Measurements from ENCODE around the gene ADAMTS3. TPM values are rescaled to one million over a fixed set of nuclear protein-coding genes. Genes with fewer than 3 reads are reported as not detected.

ADAMTS3 gene
- total RNA-seq, 1 donor from 2014 or later, result 0.10 TPM

GRCh38 chr4:72566464-72566972 is 2.5 kb downstream of the ADAMTS3 start:
- Mint-ChIP-seq H3K36me3 (ENCODE audit: unreplicated experiment) (no peaks in the 10 kb centered on the region), H3K27ac (ENCODE audit: unreplicated experiment) (no peak overlapping the region), H3K4me1 (ENCODE audit: low read depth, unreplicated experiment) (no peaks in the 10 kb centered on the region), H3K9me3 (ENCODE audit: unreplicated experiment) (no peaks in the 10 kb centered on the region), H3K27me3 (ENCODE audit: unreplicated experiment) (no peaks in the 10 kb centered on the region), H3K4me3 (ENCODE audit: unreplicated experiment) (no peak overlapping the region)
- no peak for TF ChIP-seq CTCF (IDR thresholded peaks at IDR 0.05; ENCODE audit: partially characterized antibody, unreplicated experiment)
- no peak for DNase-seq

GRCh38 chr4:72564789-72565188 is 4.2 kb downstream of the ADAMTS3 start:
- Mint-ChIP-seq H3K27ac (ENCODE audit: unreplicated experiment) (no peak overlapping the region), H3K36me3 (ENCODE audit: unreplicated experiment) (no peaks in the 10 kb centered on the region), H3K4me1 (ENCODE audit: low read depth, unreplicated experiment) (no peaks in the 10 kb centered on the region), H3K9me3 (ENCODE audit: unreplicated experiment) (no peaks in the 10 kb centered on the region), H3K4me3 (ENCODE audit: unreplicated experiment) (no peak overlapping the region), H3K27me3 (ENCODE audit: unreplicated experiment) (no peaks in the 10 kb centered on the region)
- no peak for TF ChIP-seq CTCF (IDR thresholded peaks at IDR 0.05; ENCODE audit: partially characterized antibody, unreplicated experiment)
- DNase-seq, result no peak

- no peak for TF ChIP-seq CTCF (IDR thresholded peaks at IDR 0.05; ENCODE audit: partially characterized antibody, unreplicated experiment)
- Mint-ChIP-seq H3K36me3 (ENCODE audit: unreplicated experiment) (no peaks in the 10 kb centered on the region), H3K9me3 (ENCODE audit: unreplicated experiment) (no peaks in the 10 kb centered on the region), H3K27me3 (ENCODE audit: unreplicated experiment) (no peaks in the 10 kb centered on the region), H3K27ac (ENCODE audit: unreplicated experiment) (no peak overlapping the region), H3K4me1 (ENCODE audit: low read depth, unreplicated experiment) (no peaks in the 10 kb centered on the region), H3K4me3 (ENCODE audit: unreplicated experiment) (no peak overlapping the region)
- no peak for DNase-seq
These were observed 4.8 kb downstream of the ADAMTS3 start for GRCh38 chr4:72564184-72564583.

- Mint-ChIP-seq H3K4me3 (ENCODE audit: unreplicated experiment) (no peak overlapping the region), H3K9me3 (ENCODE audit: unreplicated experiment) (no peaks in the 10 kb centered on the region), H3K27me3 (ENCODE audit: unreplicated experiment) (no peaks in the 10 kb centered on the region), H3K4me1 (ENCODE audit: low read depth, unreplicated experiment) (no peaks in the 10 kb centered on the region), H3K36me3 (ENCODE audit: unreplicated experiment) (no peaks in the 10 kb centered on the region), H3K27ac (ENCODE audit: unreplicated experiment) (no peak overlapping the region)
- DNase-seq, result no peak
- no peak for TF ChIP-seq CTCF (IDR thresholded peaks at IDR 0.05; ENCODE audit: partially characterized antibody, unreplicated experiment)
These were observed 10.4 kb downstream of the ADAMTS3 start for GRCh38 chr4:72558655-72559054.

- H3K27me3 Mint-ChIP-seq (ENCODE audit: unreplicated experiment), result no peaks in the 10 kb centered on the region
- no peaks in the 10 kb centered on the region for H3K9me3 Mint-ChIP-seq (ENCODE audit: unreplicated experiment)
- no peak for DNase-seq
- H3K36me3 Mint-ChIP-seq (ENCODE audit: unreplicated experiment), result no peaks in the 10 kb centered on the region
- H3K4me3 Mint-ChIP-seq (ENCODE audit: unreplicated experiment), result no peak overlapping the region
- TF ChIP-seq CTCF (IDR thresholded peaks at IDR 0.05; ENCODE audit: partially characterized antibody, unreplicated experiment), result no peak
- H3K4me1 Mint-ChIP-seq (ENCODE audit: low read depth, unreplicated experiment), result no peaks in the 10 kb centered on the region
- H3K27ac Mint-ChIP-seq (ENCODE audit: unreplicated experiment), result no peak overlapping the region
These were observed 12.0 kb downstream of the ADAMTS3 start for GRCh38 chr4:72557021-72557420.
